ENCODE measurements around the gene TCP10L.

DNA sequence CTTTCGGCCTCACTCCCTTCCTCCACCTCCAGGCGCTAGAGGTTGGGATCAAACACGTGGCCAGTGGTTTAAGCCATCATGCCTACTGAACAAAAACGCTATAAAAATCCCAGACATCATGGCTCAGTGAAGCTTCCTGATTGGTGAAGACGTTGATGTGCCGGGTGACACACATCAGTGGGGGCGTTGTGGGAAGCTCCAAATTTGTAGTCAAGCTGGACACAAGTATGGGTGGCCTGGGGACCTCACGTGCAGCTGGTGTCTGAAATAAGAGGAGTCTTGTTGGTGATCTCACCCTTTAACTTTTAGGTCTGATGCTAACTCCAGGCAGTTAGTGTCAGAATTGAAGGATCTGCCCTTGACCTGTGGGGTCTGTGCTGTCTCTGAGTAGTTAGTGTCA is 20.1 kb upstream of the TCP10L start:
- TF ChIP-seq ZNF311 (tag by site-specific recombination; IDR thresholded peaks at IDR 0.05; ENCODE audit: borderline replicate concordance) (no peak), ZNF785 (tag by site-specific recombination; IDR thresholded peaks at IDR 0.05) (no peak), ZNF623 (tag by site-specific recombination; IDR thresholded peaks at IDR 0.05) (no peak), HOXA7 (CRISPR knock-in tag; IDR thresholded peaks at IDR 0.05; ENCODE audit: borderline replicate concordance) (no peak), ZBTB21 (tag by site-specific recombination; IDR thresholded peaks at IDR 0.05) (no peak), ZNF146 (tag by site-specific recombination; IDR thresholded peaks at IDR 0.05) (no peak)
- TF ChIP-seq, protein P1, sequence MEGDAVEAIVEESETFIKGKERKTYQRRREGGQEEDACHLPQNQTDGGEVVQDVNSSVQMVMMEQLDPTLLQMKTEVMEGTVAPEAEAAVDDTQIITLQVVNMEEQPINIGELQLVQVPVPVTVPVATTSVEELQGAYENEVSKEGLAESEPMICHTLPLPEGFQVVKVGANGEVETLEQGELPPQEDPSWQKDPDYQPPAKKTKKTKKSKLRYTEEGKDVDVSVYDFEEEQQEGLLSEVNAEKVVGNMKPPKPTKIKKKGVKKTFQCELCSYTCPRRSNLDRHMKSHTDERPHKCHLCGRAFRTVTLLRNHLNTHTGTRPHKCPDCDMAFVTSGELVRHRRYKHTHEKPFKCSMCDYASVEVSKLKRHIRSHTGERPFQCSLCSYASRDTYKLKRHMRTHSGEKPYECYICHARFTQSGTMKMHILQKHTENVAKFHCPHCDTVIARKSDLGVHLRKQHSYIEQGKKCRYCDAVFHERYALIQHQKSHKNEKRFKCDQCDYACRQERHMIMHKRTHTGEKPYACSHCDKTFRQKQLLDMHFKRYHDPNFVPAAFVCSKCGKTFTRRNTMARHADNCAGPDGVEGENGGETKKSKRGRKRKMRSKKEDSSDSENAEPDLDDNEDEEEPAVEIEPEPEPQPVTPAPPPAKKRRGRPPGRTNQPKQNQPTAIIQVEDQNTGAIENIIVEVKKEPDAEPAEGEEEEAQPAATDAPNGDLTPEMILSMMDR (tag by site-specific recombination; IDR thresholded peaks at IDR 0.05) = no peak
- TF ChIP-seq, protein P2, sequence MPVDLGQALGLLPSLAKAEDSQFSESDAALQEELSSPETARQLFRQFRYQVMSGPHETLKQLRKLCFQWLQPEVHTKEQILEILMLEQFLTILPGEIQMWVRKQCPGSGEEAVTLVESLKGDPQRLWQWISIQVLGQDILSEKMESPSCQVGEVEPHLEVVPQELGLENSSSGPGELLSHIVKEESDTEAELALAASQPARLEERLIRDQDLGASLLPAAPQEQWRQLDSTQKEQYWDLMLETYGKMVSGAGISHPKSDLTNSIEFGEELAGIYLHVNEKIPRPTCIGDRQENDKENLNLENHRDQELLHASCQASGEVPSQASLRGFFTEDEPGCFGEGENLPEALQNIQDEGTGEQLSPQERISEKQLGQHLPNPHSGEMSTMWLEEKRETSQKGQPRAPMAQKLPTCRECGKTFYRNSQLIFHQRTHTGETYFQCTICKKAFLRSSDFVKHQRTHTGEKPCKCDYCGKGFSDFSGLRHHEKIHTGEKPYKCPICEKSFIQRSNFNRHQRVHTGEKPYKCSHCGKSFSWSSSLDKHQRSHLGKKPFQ (tag by site-specific recombination; IDR thresholded peaks at IDR 0.05) = no peak
